Measurements from ENCODE around the gene FAM78B.

Gene FAM78B

DNA sequence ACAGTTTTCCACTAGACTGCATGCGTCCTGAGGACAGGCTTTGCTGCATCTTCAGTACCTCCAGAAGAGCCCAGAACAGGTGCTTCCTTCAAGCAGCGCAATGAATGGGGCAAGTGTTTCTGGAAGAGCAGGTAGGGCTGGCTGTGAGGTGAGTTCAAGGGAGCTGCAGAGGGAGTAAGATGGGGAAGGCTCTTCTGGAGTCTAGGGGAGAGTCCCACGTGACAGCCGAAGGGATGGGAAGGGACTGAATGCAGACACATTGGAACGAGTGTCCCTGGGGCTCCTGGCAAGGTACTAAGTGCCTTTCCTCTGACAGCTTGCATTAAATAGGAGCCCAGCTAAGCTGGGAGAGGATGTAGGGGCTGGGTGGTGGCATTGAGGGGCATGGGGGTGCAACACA, 84.2 kb downstream of the FAM78B start:
- no peak overlapping the region for H3K4me3 ChIP-seq (ENCODE audit: low read depth, low read length)
- TF ChIP-seq, protein P1, sequence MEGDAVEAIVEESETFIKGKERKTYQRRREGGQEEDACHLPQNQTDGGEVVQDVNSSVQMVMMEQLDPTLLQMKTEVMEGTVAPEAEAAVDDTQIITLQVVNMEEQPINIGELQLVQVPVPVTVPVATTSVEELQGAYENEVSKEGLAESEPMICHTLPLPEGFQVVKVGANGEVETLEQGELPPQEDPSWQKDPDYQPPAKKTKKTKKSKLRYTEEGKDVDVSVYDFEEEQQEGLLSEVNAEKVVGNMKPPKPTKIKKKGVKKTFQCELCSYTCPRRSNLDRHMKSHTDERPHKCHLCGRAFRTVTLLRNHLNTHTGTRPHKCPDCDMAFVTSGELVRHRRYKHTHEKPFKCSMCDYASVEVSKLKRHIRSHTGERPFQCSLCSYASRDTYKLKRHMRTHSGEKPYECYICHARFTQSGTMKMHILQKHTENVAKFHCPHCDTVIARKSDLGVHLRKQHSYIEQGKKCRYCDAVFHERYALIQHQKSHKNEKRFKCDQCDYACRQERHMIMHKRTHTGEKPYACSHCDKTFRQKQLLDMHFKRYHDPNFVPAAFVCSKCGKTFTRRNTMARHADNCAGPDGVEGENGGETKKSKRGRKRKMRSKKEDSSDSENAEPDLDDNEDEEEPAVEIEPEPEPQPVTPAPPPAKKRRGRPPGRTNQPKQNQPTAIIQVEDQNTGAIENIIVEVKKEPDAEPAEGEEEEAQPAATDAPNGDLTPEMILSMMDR (IDR thresholded peaks at IDR 0.05; ENCODE audit: insufficient read depth, low read depth, low read length, missing control alignments) = no peak

DNA sequence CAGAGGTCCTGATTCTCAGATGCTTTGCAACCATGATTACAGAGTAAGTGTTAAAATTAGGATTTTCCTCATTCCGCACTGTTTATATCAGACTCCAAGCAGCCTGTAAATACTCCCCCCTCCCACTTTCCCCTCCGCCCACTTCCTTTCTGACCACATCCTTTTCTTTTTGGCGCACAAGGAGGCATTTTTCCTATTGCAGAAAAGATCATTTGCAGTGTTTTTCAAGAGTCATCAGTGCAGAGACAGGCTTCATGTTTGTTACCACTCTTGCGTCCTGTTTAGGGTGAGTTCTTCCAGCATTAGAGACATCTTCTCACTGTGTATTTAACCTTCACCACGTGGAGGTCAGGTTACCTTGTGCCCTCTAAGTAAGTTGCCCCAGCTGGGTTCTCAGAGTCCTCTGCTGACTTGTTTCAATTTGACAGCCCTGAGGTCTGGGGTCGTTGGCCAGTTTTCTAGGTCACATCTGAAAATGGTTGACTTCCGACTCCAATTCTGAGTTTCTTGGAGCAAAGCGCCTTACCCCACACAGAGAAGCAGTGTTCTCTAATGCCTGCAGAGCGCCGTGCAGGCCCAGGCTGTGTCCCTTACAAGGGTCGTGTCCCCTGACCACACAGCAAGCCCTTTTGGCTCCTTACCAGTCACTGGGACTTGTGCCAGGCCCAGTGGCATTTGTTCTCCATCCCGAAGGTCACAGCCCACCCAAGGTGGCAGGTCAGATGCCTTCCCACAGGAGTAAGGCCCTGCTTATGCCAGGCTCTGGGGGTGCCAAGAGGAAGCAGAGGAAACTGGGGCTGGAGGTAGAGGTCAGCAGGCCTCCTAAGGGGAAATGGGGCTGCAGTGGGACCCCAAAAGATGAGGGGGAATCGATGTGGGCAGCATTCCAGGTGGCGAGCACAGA, 85.6 kb downstream of the FAM78B start:
- no peak overlapping the region for H3K4me3 ChIP-seq (ENCODE audit: low read depth, low read length)
- TF ChIP-seq, protein P1 (IDR thresholded peaks at IDR 0.05; ENCODE audit: insufficient read depth, low read depth, low read length, missing control alignments) = no peak
- DNase-seq (ENCODE audit: low read depth) = peak; percentile 21

More for the DNA sequence above, 84.2 kb downstream of the FAM78B start:
- DNase-seq (ENCODE audit: low read depth) = no peak

DNA sequence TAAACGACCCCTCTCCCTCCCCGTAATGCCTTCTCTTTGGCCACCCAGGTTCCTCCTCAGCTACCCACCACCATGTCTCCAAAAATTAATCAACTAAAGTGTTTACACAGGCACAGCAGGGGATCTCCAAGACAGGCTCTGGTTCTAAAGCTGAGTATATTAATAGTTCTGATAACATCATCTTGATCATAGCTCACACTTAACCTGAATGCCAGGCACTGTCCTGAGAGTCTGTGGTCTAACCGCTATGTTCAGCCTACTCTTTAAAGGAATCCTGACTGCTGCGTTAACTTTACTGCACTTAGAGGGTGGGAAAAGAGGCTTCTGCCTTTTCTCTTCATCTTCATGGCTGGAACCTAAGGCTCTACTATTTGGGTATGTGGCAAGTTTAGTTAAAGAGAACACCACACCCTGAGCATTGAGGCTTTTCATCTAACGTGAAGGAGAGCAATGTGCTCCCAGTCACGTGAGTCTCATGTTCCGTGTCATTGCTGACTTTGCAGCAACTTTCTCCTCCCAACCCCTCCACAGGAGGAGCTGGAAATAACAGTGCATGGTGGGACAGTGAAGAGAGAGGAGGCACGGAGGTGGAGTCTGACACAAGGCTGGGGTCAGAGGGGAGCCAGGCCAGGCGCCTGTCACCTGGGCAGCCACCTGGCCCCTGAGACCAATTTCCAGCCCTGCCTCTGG, 86.4 kb downstream of the FAM78B start:
- TF ChIP-seq, protein P1 (IDR thresholded peaks at IDR 0.05; ENCODE audit: insufficient read depth, low read depth, low read length, missing control alignments) = no peak

DNA sequence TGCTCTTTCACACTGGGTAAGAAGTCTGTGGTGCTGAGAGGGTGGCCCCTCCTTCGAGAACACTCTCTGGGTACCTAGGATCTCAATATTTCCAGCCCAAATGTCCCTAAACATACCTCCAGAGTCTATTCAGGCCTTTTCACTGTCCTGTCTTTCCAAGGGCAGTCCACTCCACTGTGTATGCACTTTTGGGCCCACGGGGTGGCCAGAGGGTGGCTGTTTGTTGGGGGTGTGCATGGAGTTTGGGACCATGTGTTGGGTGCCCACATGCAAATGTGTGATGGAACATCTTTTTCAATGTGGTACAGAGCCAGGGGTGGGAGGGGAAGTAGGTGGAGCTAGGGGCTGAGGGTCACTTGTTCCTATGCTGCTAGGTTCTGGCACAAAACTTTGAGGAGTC, 87.5 kb downstream of the FAM78B start:
- no peak overlapping the region for H3K4me3 ChIP-seq (ENCODE audit: low read depth, low read length)
- TF ChIP-seq, protein P1 (IDR thresholded peaks at IDR 0.05; ENCODE audit: insufficient read depth, low read depth, low read length, missing control alignments) = no peak
- DNase-seq (ENCODE audit: low read depth) = no peak

More for the DNA sequence above, 86.4 kb downstream of the FAM78B start:
- no peak overlapping the region for H3K4me3 ChIP-seq (ENCODE audit: low read depth, low read length)
- DNase-seq (ENCODE audit: low read depth) = peak; percentile 32

DNA sequence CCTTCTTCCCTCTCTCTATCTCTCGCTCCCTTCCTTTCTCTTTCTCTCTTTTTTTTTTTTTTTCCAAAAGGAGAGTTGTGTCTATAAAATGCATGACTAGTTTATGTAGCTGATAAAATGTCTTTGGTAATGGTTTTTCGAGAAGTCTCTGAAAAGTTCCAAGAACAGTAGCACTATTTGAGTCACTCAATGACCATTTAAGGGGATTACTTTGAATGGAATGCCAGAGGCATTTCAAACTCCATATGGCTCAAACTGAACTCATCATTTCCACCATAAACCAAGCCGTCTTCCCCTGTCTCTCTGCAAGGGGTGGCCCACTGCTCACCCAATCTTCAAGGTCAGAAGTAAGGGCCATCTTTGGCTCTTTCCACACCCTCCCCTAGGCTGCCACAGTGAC, 93.3 kb downstream of the FAM78B start:
- TF ChIP-seq, protein P1 (IDR thresholded peaks at IDR 0.05; ENCODE audit: insufficient read depth, low read depth, low read length, missing control alignments) = no peak
- no peak for DNase-seq (ENCODE audit: low read depth)
- H3K4me3 ChIP-seq (ENCODE audit: low read depth, low read length) = no peak overlapping the region

DNA sequence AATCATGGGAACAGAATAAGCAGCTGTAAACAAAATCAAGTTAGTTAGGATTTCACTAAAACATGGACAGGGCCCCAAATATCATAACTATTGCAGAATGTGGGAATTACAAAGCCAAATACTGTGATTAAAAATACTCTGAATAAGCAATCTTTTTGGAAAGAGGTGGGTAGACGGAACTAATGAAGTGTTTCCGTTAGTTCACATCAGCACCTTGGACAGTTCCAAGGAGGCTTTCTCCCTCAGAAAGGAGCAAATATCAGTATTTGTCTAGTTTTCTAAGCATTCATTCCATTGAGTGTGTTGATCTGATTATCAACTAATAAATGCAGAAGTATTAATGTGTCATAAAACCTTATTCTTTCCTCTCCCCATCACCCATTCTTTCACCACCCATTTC, 97.4 kb downstream of the FAM78B start:
- TF ChIP-seq, protein P1 (IDR thresholded peaks at IDR 0.05; ENCODE audit: insufficient read depth, low read depth, low read length, missing control alignments) = no peak
- DNase-seq (ENCODE audit: low read depth) = no peak

More for the DNA sequence above, 97.4 kb downstream of the FAM78B start:
- no peak overlapping the region for H3K4me3 ChIP-seq (ENCODE audit: low read depth, low read length)

Measured in GM12865 (cell line).